ENCODE results near the gene QPCTL. TPM values are rescaled to one million over a fixed set of nuclear protein-coding genes. Genes with fewer than 3 reads are reported as not detected.

QPCTL gene
- total RNA-seq, 5 donors from 2014 or later (not counting 1 experiment from before 2014, with no cell fraction given) = 5.4 to 13.7 (median 10.3) TPM

DNA sequence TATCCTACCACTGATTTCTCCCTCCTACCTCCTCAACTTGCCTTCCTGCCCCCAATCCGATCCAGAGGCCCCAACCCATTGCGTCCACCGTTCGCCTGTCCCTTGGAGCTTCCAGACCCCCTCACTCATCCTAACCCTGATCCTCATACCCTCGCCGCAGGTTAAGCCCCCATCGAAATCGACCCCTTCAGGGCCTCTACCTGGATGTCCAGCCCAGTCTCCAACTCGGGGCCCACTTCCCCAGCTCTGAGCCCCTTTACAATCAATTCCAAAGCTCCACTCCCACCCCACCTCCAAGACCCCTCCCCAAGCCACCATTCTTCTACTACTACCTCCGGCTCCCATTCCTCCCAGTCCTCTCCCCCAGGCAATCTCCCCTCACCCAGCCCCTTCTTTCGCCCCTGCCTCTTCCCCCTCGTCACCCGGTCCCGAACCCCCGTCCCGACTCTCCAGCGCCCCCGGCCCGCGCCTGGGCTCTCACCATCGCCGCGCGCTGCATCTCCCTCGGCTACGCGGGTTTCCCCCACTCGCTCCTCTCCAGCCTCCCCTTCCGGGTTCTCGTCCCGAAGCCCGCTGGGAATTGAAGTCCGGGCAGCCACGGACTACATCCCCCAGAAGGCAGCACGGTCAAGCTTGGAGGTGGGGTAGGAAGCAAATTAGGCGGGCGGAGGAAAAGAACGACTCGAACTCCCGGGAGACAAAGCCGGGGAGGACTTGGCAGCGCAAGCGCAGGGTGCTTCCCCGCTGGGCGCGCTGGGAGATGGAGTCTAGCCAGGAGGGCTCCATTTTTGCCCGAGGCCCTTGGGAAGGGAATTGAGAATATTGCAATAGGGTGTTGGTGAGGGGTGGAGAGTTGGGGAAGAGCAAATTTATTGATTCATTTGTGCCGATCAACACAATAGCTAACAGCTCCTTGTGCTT is 38.2 kb downstream of the QPCTL start, which contains the start of gene FBXO46:
Gene FBXO46, minus strand, starts transcription at position 529 of the 921 bp plus-strand sequence. CDS start 17,401 bp downstream, outside the sequence.
- POLR2A ChIA-PET = interaction anchor here (0.6 to 1.0 kb wide), 3 partner anchors 18 to 43 kb away, joined by 4 to 7 read pairs (median 6); partner anchors contain the start of gene QPCTL (in 1 of the 2)
- Histone ChIP-seq H3K36me3 (ENCODE audit: control insufficient read depth in 2 of 2, extremely low read depth in 1 of 2, insufficient read depth in 1 of 2, low read length in 1 of 2) (peaks cover 0 to 4% of the 10 kb centered on the region in 2 donors), H3K4me3 (ENCODE audit: control insufficient read depth in 1 of 2, extremely low read depth in 1 of 2, low read length in 1 of 2) (peak within 1 kb of the TSS; percentile 63 to 82), H3K4me1 (ENCODE audit: control insufficient read depth in 1 of 2, extremely low read depth in 1 of 2, insufficient read depth in 2 of 2, low read length in 2 of 2) (peaks cover 9 to 37% of the 10 kb centered on the region in 2 experiments), H3K27ac (ENCODE audit: low read length) (peak within 1 kb of the TSS; percentile 64), H3K27me3 (replicated peaks in 1 of 2; ENCODE audit: control insufficient read depth in 2 of 2, extremely low read depth in 1 of 2, insufficient read depth in 2 of 2, low read length in 1 of 2) (no peaks in the 10 kb centered on the region), H3K9me3 (no peaks in the 10 kb centered on the region)
- WGBS (ENCODE audit: insufficient coverage) = 0% methylated on average over 26 of the region's 48 CpGs
- Mint-ChIP-seq H3K27me3 (no peaks in the 10 kb centered on the region), H3K4me3 (peak within 1 kb of the TSS; percentile 82 to 95 (median 92)), H3K4me1 (peaks cover 36 to 39% (median 38%) of the 10 kb centered on the region in 3 donors), H3K36me3 (no peaks in the 10 kb centered on the region), H3K9me3 (no peaks in the 10 kb centered on the region), H3K27ac (peak within 1 kb of the TSS; percentile 89 to 91)
- CTCF ChIA-PET = interaction anchor here (0.6 to 1.9 kb wide), 12 partner anchors 10 to 148 kb away, joined by 3 to 7 read pairs (median 4); partner anchors contain the start of genes DMWD (in 1 of the 2) and QPCTL (in 1 of the 2)
- peak; percentile 85 to 96 (median 91) for DNase-seq
- ATAC-seq (replicated peaks in 1 of 4) = peak; percentile 99

DNA sequence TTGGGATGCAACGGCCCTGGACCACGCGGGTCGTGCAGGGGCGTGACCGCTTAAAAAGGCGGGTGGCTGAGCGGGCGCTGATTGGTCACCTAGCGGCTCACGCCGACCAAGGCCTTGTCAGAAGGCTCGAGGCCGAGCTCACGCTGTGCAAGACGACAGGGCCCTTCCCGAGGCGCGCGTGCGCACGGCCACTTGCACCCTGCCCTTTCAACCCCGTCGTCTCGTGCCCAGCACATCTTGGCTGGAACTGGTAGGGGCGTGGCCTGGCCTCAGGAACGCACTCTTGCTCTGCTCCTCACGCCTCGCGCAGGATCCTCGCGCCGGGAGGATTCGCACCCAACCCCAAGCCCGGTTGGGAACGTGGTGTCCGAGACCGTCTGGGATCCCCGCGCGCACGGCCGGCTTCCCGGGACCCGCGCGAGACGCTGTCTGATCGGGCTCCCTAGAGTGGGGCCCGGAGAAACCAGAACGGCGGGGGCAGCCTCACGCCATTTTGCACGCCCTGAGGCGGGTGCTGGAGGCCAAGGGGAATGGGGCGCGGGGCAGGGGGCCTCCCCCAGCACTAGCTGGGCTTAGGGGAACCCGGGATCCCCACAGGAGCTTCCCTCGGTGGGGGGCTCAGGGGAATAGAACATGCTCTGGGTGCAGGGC is 40.8 kb downstream of the QPCTL start, which contains the start of gene MEIOSIN:
Gene MEIOSIN, plus strand, starts transcription at position 280 of the 651 bp plus-strand sequence. CDS start 1,938 bp downstream, outside the sequence.
- Histone ChIP-seq H3K27me3 (replicated peaks in 1 of 2; ENCODE audit: control insufficient read depth in 2 of 2, extremely low read depth in 1 of 2, insufficient read depth in 2 of 2, low read length in 1 of 2) (peaks cover 0 to 5% of the 10 kb centered on the region in 2 experiments), H3K27ac (ENCODE audit: low read length) (no peak within 1 kb of the TSS), H3K4me3 (ENCODE audit: control insufficient read depth in 1 of 2, extremely low read depth in 1 of 2, low read length in 1 of 2) (no peak within 1 kb of the TSS), H3K36me3 (ENCODE audit: control insufficient read depth in 2 of 2, extremely low read depth in 1 of 2, insufficient read depth in 1 of 2, low read length in 1 of 2) (no peaks in the 10 kb centered on the region), H3K4me1 (ENCODE audit: control insufficient read depth in 1 of 2, extremely low read depth in 1 of 2, insufficient read depth in 2 of 2, low read length in 2 of 2) (peaks cover 5 to 30% of the 10 kb centered on the region in 2 experiments), H3K9me3 (no peaks in the 10 kb centered on the region)
- CTCF ChIA-PET = interaction anchor here in 1 of 2 donors (0.6 kb wide), 1 partner anchor 75 kb away, joined by 8 read pairs; no protein-coding TSS in a partner anchor
- ATAC-seq (replicated peaks in 1 of 4) (no peak), DNase-seq (no peak)
- no peak within 1 kb of the TSS for H3K4me3 Mint-ChIP-seq
- no peaks in the 10 kb centered on the region for H3K36me3 Mint-ChIP-seq
- no peaks in the 10 kb centered on the region for H3K27me3 Mint-ChIP-seq
- WGBS (ENCODE audit: insufficient coverage) = 96% methylated on average over 54 of the region's 59 CpGs
- POLR2A ChIA-PET = interaction anchor here in 1 of 2 donors (0.6 kb wide), 1 partner anchor 120 kb away, joined by 7 read pairs; no protein-coding TSS in a partner anchor
- peaks cover 20 to 24% (median 20%) of the 10 kb centered on the region in 3 donors for H3K4me1 Mint-ChIP-seq
- no peak within 1 kb of the TSS for H3K27ac Mint-ChIP-seq
- no peaks in the 10 kb centered on the region for H3K9me3 Mint-ChIP-seq

DNA sequence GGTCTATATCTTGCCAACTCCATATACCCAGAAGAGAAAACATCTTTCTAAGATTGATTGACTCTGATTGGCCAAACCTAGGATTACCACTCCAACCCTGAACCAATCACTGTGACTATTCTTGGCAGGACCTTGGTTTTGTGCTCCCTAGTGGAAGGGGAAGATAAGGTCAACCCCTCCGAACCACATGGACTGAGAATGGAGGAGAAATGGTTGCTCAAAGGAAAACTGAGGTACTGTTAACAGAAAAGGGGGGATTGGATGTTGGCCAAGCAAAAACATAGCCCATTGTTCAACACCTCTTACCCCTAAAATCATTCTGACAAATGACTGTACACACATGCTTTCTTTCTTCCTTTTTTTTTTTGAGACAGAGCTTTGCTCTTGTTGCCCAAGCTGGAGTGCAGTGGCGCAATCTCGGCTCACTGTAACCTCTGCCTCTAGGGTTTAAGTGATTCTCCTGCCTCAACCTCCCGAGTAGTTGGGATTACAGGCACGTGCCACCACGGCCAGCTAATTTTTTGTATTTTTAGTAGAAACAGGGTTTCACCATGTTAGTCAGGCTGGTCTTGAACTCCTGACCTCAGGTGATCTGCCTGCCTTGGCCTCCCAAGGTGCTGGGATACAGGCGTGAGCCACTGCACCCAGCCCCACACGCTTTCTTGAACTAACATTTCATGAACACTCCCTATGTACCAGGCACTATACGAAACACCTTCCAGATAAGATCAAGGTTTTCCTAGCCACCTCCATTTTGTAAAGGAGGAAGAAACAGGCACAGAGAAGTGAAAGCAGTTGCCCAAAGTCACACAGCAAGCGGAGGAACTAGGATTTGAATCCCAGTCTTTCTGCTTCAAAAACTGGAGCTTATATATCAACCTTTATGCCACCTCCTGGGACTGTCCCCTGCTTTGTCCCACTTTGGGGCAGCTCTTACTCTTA is 47.3 kb downstream of the QPCTL start:
- H3K4me1 ChIP-seq (ENCODE audit: control insufficient read depth in 1 of 2, extremely low read depth in 1 of 2, insufficient read depth in 2 of 2, low read length in 2 of 2) = no peaks in the 10 kb centered on the region
- no peak for ATAC-seq (replicated peaks in 1 of 4)
- no peak for DNase-seq
- no peaks in the 10 kb centered on the region for H3K9me3 ChIP-seq
- POLR2A ChIA-PET = no interaction called here
- Mint-ChIP-seq H3K4me1 (no peaks in the 10 kb centered on the region), H3K27me3 (peaks cover 2 to 3% of the 10 kb centered on the region in 2 donors), H3K9me3 (no peaks in the 10 kb centered on the region), H3K36me3 (no peaks in the 10 kb centered on the region), H3K4me3 (no peak overlapping the region), H3K27ac (no peak overlapping the region)
- CTCF ChIA-PET = no interaction called here
- no peaks in the 10 kb centered on the region for H3K36me3 ChIP-seq (ENCODE audit: control insufficient read depth in 2 of 2, extremely low read depth in 1 of 2, insufficient read depth in 1 of 2, low read length in 1 of 2)
- 86% methylated on average over 4 of the region's 10 CpGs for WGBS (ENCODE audit: insufficient coverage)
- no peak overlapping the region for H3K4me3 ChIP-seq (ENCODE audit: control insufficient read depth in 1 of 2, extremely low read depth in 1 of 2, low read length in 1 of 2)
- no peak overlapping the region for H3K27ac ChIP-seq (ENCODE audit: low read length)
- peaks cover 0 to 13% of the 10 kb centered on the region in 2 experiments for H3K27me3 ChIP-seq (replicated peaks in 1 of 2; ENCODE audit: control insufficient read depth in 2 of 2, extremely low read depth in 1 of 2, insufficient read depth in 2 of 2, low read length in 1 of 2)

DNA sequence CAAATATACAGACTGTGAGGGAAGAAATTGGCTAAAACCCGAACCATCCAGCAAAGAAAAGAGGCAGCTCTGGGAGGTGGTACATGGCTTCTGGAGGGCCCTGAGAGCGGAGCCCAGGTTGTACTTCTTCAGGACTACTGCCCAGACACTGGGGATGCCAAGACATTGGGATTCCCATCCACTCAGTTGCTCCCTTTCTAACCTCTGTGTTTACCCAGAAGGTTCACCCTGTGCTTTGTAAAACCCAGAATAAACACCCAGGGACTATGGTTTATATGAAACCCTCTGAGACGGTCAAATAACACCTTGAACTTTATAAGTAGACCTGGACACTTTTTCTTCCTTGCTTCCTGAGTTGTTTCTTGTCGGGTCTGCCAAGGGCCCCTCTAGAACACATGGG is 50.5 kb downstream of the QPCTL start:
- POLR2A ChIA-PET = no interaction called here
- DNase-seq = no peak
- no peaks in the 10 kb centered on the region for H3K4me1 Mint-ChIP-seq
- H3K9me3 Mint-ChIP-seq = no peaks in the 10 kb centered on the region
- H3K4me3 Mint-ChIP-seq = no peak overlapping the region
- Histone ChIP-seq H3K4me1 (ENCODE audit: control insufficient read depth in 1 of 2, extremely low read depth in 1 of 2, insufficient read depth in 2 of 2, low read length in 2 of 2) (no peaks in the 10 kb centered on the region), H3K27ac (ENCODE audit: low read length) (no peak overlapping the region), H3K27me3 (replicated peaks in 1 of 2; ENCODE audit: control insufficient read depth in 2 of 2, extremely low read depth in 1 of 2, insufficient read depth in 2 of 2, low read length in 1 of 2) (peaks cover 0 to 21% of the 10 kb centered on the region in 2 experiments), H3K36me3 (ENCODE audit: control insufficient read depth in 2 of 2, extremely low read depth in 1 of 2, insufficient read depth in 1 of 2, low read length in 1 of 2) (no peaks in the 10 kb centered on the region), H3K4me3 (ENCODE audit: control insufficient read depth in 1 of 2, extremely low read depth in 1 of 2, low read length in 1 of 2) (no peak overlapping the region), H3K9me3 (no peaks in the 10 kb centered on the region)
- H3K36me3 Mint-ChIP-seq = no peaks in the 10 kb centered on the region
- peaks cover 10 to 15% of the 10 kb centered on the region in 2 donors for H3K27me3 Mint-ChIP-seq
- H3K27ac Mint-ChIP-seq = no peak overlapping the region
- 81% methylated on average over 2 of the region's 4 CpGs for WGBS (ENCODE audit: insufficient coverage)
- CTCF ChIA-PET = interaction anchor here in 1 of 2 donors (0.6 kb wide), 1 partner anchor 1759 kb away, joined by 5 read pairs; no protein-coding TSS in a partner anchor
- no peak for ATAC-seq (replicated peaks in 1 of 4)

DNA sequence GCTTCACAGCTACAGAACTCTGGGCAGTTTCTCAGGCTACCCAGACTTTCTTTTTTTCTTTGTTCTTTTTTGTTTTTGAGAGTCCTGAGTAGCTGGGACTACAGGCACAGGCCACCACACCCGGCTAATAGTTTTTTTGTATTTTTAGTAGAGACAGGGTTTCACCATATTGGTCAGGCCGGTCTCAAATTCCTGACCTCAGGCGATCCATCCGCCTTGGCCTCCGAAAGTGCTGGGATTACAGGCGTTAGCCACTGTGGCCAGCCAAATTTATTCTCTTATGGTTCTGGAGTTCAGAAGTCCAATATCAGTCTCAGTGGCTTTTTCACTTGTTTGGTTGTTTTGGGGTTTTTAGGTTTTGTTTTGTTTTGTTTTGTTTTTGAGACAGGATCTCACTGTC is 53.1 kb downstream of the QPCTL start:
- Mint-ChIP-seq H3K9me3 (no peaks in the 10 kb centered on the region), H3K27me3 (peaks cover 7 to 13% of the 10 kb centered on the region in 2 donors), H3K36me3 (no peaks in the 10 kb centered on the region), H3K4me3 (no peak overlapping the region), H3K4me1 (no peaks in the 10 kb centered on the region), H3K27ac (no peak overlapping the region)
- H3K4me1 ChIP-seq (ENCODE audit: control insufficient read depth in 1 of 2, extremely low read depth in 1 of 2, insufficient read depth in 2 of 2, low read length in 2 of 2) = no peaks in the 10 kb centered on the region
- ChIA-PET POLR2A (no interaction called here), CTCF (interaction anchor here in 1 of 2 donors (0.6 kb wide), 1 partner anchor 71 kb away, joined by 4 read pairs; no protein-coding TSS in a partner anchor)
- H3K36me3 ChIP-seq (ENCODE audit: control insufficient read depth in 2 of 2, extremely low read depth in 1 of 2, insufficient read depth in 1 of 2, low read length in 1 of 2) = no peaks in the 10 kb centered on the region
- no peak overlapping the region for H3K27ac ChIP-seq (ENCODE audit: low read length)
- DNase-seq (no peak), ATAC-seq (replicated peaks in 1 of 4) (no peak)
- no peaks in the 10 kb centered on the region for H3K9me3 ChIP-seq
- peaks cover 0 to 16% of the 10 kb centered on the region in 2 experiments for H3K27me3 ChIP-seq (replicated peaks in 1 of 2; ENCODE audit: control insufficient read depth in 2 of 2, extremely low read depth in 1 of 2, insufficient read depth in 2 of 2, low read length in 1 of 2)
- 97% methylated on average over 6 of the region's 6 CpGs for WGBS (ENCODE audit: insufficient coverage)
- no peak overlapping the region for H3K4me3 ChIP-seq (ENCODE audit: control insufficient read depth in 1 of 2, extremely low read depth in 1 of 2, low read length in 1 of 2)

Data from T-cell (primary cell).